Measurements from ENCODE around the gene CIAO1.
"Not testable (repeated sequence)": the region's sequence is repeated elsewhere in the genome, so short reads cannot be mapped to it uniquely, and the experiment has no call there.

The CIAO1 gene

DNA sequence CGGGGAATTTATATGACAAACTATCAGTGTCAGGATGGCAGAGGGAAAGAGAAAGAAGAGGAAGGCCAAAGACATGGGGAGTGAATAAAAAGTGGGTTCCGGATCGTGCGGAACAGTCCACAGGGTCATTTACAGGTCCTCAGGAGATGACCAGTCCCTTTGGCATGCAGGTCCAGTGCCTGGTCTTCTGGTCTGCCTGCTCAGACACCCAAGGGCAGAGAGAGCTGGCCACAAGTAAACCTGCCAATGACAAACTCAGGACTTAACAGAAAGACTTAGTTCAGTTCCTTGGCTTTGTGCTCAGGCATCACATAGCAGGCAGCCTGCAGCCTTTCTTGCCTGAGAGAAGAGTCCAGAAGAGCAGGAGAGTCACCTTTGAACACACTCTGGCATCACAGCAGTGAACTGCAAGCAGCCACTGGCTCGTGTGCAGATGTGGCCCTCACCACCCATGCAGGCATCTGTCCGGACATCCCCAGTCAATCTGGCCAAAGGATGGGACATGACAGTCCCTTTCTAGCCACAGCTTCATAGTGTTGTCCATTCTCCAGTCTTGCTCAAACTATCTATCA lies 14.2 kb upstream of the CIAO1 start:
- DNase-seq, result no peak

DNA sequence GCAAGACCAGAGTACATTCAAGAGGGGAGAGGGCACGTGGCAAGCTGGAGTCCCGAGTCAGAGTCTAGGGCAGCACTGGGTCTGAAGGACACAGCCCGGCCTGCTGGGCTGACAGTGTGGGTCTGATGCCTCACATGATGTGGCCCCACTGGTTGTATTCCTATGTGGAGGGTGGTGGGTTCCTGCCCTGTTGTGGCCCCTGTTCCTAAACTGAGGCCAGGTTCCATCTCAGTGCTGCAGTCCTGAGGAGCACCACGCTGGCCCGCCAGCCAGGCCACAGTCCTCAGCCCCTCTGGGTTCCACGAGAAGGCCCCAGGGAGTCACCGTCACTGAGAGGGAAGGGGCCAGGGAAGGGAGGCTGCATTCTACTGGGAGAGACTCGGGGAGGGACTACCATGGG lies 13.5 kb upstream of the CIAO1 start:
- DNase-seq, result no peak

DNA sequence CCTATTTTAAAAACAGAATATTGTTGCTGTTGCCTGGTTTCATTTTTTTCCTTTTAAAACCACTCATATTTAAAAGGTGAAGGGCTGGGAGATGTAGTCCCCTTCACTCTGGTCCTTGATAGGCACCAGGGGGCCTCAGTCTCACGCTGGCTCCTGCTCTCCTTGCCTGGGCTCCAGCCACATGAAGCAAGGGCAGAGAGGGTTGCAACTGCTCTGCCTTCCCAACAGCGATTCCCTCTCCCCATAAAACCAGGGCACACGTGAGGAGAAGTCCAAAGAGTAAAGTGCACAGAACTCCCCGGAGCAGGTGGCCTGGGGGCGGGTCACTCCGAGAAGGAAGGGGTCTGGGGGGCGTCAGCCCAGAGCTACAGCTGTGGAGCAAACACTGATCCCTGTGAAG lies 13.0 kb upstream of the CIAO1 start:
- no peak for DNase-seq

DNA sequence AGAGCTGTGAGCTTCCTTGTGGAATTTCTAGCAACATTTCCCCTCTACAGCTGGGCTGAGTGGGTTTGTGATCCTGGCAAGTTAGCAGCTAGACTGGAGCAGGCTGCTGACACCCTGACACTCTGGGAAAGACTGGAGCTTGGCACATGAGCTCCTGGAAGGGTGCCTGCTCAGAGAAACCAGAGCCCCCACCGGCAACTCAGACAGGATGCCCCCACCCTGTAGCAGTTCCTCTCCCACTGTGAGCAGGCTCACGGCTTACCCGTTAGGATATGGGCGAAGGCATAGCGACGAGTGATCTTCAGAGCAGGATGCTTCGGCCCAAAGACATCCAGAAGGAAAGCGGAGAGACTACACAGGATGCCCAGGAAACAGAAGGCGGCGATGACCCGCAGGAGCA lies 11.5 kb upstream of the CIAO1 start:
- DNase-seq, result no peak

DNA sequence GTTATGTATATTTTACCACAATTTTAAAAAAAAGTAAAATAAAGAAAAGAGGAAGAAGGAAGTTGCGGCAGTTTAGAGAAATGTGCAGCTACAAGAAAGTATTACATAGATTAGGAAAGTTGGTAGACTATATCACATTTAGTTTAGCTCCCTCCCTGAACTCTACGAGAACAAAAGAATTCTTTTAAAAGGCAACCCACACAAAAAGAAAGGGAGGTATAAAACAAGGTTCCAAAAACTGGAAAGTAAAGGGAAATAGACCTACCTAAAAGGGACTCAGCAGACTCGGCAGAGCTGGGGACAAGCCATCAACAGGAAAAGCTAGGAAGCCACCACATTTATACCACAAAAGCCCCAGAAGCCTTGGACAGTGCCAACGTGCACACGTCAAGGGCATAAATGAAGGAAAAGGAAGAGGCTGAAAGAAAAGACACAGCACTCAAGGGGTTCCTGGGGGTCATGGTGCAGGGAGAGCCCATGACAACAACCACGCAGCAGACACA lies 9.4 kb upstream of the CIAO1 start:
- DNase-seq, result no peak

DNA sequence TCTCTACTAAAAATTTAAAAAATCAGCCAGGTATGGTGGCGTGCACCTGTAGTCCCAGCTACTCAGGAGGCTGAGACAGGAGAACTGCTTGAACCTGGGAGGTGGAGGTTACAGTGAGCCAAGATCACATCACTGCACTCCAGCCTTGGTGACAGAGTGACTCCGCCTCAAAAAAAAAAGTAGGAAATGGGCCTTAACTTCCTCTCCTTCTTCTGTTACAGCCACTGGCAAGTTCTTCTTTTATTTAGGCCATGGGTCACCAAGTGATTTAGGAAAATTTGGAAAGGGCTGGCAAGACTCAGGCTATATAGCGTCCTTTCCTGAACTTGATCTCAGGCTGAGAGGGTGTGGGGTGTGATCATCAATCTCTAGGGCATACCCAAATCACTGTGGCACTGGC lies 8.3 kb upstream of the CIAO1 start:
- not testable (repeated sequence) for DNase-seq

DNA sequence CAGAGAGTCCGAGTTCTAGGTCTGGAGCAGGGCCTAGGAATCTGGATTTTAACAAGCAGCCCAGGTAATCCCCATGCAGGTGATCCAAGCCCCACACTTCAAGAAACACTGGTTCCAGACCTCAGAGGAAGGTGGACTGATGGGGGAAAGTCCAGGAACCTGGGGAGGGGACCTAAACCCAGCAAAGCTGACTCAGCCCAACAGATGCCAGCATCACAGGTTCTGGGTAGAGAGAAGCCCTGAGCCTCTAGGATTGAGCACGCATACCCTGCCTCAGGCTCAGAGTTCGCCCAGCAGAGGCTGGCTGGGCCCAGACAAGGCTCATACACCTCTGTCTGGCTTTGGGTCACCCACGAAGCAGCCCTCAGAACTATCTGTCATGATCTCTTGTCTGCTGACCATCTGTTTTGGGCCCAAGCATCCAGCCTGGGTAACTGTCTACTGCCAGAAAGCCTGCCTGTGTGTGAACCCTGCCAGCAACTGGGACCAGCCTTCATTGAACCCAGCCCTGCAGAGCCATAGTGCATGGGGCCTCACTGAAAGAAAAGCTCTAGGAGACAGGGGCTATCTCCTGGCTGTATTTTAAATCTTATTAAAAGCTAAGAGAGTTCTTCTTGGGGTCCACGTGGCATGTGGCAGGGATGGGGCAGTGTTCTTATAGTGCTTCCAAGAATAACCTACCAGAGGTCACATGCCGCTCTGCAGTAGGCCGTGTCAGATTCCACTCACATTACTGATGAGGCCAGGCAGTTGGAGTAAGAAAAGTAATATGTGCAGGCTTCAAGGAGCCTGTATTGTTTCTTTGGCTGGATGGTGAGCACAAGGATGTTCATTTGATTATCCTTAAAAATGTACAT lies 7.6 kb upstream of the CIAO1 start:
- DNase-seq, result no peak

DNA sequence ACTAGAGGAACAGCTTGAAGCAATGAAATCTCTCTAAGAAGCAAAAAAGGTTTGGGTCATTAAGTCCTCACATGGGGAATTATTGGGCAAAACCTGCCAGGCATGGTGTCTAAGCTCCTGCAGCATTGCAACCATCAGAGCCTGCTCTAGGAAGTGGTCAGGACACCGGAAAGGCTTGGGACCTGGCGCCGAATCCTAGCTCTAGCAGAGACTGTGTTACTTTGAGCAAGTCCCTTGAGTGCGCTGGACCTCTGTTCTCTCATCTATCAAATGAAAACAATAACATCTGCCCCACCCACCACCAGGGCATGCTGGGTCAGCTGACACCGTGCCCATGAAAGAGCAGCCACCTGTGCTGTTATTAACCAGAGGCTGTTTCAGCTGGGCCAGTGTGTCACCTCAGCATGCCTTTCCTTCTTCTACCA lies 6.5 kb upstream of the CIAO1 start:
- no peak for DNase-seq

DNA sequence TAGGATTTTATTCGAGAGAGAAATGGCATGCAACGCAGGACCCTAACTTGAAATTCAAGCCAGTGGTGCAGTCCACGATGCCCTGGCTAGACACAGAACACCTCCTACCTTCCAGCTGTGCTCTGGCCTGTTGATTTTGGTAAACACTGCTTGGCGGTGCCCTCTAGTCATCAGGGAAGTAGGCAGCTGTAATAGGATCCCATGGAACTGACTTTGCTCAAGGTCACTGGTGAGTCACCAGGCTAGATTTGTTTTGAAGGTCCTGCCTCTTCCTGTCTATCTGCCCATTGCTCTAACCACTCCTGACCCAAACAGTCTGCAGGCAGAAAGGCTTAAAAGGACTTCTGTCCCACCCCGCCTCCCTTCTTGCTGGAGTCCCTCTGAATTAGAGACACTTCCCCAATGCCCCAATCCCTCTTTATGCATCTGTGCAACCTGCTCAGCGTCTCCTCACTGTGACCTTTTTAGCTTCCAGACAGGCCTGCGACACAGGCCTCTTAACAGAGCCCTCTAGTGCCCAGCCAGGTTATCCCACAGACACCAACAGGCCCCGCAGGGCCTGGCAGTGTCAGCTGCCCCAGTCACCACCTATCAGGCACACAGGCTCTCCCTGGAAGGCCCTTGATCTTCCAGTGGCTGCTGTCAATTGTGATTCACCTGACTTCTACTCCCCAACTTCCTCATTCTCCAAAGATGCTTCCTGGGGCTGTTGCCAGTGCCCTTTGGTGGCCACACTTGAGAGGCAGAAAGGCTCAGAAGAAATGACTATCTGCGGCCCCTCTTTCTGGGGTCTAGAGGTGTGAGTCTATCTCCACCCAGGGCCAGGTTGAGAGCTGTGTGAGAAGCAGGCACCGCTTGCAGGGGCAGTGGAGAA lies 5.4 kb upstream of the CIAO1 start:
- peak in 1 of 2 donors; percentile 7 for DNase-seq

DNA sequence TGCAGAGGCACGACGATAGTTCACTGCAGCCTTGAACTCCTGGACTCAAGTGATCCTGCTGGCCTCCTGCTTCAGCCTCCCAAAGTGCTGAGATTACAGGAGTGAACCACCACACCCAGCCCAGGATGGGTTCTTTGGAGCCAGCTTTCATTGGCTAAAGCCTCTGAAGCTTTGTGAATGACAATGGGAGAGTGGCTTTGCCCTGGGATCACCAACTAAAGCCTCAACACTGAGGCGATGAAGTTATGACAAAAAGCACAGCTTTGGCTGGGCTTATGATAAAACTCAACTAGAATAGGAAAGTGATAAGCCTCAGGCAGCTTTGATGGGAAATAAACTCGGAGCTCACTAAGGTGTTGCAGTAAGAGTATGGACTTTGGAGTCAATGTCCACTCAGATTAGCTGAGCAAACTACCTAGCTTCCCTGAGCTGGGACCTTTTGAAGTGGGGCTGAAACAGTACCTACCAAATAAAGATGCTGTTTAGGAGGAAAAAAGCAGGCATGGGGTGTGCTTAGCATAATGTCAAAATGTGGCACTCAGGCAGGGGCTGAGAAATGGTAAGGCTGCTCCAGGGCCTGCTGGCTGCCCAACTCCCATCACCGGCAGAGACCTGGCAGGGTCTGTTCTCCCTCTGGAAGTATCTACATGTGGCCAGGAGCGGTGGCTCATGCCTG lies 4.6 kb upstream of the CIAO1 start:
- DNase-seq, result no peak

DNA sequence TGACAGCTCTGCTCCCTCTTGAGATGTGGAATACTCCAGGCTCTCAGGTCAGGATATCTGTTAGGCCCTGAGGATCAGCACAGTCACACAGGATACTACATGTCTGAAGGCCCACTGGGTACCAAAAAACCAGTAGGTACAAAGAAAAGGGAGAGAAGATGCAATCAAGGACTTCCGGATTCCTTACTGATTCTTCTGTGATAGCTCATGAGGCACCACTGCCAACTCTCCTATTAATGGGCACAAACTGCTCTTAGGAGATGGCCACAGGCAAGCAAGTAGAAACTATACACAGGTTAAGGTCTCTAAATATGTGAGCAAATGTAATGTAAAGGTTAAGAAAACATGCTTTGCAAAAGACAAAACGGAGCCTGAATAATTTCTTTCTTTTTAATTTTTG lies 3.7 kb upstream of the CIAO1 start:
- no peak for DNase-seq

DNA sequence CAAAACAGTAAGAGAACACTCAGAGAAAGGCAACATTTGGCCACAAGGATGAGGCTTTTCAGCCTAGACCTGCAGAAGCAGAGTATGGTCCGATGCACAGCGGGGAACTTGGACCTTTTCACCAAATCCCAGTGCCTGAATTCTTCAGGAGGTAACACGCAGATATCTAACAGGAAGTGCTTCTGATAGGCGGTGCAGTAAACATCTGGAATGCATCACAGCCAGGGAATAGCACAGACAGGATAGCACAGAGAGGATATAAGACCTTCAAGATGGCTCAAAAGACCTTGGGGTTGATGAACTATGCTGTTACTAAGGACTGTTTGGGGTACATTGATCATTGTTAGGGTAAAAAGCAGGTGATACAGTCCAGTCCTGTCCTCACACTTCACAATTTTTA lies 1.9 kb upstream of the CIAO1 start:
- DNase-seq, result no peak

DNA sequence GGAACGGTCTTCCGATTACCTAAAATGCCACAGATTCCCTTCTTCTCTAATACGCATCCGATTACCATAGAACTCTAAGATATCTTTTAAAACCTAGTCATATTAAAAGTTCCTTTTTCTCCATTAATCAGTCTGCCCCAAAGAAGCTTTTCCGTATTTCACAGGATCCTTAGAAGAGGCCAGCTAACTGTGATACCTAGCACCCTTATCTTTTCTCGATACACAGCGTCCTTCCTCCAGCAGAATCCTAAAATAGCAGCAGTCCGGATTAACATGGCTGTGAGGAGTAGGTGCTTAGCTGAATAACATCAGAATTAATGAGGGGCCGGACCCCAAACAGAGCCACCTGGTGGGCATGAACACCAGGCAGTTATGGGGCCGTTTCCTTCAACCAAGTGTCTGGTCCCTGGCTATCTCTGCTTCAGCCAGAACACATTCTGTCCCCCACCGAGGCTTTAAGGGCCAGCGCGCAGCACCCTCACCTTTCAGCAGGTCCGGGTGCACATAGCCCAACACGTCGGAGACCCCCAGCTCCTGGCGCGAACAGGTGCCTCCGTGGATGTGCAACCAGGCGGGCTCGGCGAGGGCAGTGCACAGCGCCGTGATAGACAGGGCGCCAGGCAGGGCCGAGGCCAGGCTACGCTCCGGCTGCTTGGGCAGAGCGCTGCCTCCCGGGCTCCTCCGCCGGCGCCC lies 1.2 kb upstream of the CIAO1 start:
- peak in 1 of 2 donors; percentile 8 for DNase-seq

DNA sequence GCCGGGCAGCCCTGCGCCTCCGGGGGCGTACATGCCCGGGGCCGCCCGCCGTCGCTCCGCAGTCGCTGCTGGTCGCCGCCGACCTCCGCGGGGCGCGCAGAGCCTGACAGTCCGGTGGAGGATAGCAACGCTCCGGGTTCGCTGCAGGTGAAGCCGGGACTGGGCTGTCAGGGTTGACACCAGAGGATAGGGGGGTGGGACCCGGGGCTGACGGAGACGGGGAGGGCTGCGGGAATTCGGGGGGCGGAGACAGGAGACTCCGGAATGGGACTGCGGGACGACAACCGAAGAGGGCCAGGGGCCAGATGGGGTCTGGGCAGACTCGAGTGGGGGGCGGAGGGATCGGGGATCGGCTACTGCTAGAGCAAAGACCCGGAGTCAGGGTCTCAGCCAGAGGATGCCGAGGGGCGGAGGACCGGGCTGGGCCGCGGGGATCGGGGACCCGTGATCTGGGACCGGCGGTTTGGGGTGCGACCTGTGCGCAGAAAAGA lies 631 bp upstream of the CIAO1 start:
- DNase-seq, result peak in 1 of 2 donors; percentile 22

DNA sequence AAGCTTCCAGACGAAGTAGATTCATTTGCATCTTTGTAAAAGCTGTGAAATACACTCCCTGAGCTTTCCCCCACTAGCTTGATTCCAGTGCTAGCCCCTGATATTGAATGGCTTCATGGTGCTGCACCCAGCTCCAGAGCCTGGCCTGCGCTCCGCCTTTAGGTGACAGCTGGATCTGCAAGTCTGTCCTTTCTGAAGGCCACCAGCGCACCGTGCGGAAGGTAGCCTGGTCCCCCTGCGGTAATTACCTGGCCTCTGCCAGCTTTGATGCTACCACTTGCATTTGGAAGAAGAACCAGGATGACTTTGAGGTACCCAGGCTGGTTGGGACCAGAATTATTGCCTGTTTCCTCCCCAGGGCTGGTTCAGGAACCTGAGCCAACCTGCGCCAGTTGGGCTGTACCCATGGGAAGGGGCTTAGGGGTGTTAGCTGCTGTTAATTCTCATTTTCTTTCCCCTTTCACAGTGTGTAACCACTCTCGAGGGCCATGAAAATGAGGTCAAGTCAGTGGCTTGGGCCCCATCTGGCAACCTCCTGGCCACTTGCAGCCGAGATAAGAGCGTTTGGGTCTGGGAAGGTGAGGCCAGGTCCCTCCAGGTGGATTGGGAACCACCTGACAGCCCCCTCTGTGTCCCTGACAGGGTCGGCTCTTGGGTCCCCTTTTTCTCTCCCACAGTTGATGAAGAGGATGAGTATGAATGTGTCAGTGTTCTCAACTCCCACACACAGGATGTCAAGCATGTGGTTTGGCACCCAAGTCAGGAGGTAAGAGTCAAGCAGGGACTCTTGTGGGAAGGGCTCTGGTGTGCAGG lies 1.3 kb downstream of the CIAO1 start:
- DNase-seq, result peak; percentile 33 to 50

DNA sequence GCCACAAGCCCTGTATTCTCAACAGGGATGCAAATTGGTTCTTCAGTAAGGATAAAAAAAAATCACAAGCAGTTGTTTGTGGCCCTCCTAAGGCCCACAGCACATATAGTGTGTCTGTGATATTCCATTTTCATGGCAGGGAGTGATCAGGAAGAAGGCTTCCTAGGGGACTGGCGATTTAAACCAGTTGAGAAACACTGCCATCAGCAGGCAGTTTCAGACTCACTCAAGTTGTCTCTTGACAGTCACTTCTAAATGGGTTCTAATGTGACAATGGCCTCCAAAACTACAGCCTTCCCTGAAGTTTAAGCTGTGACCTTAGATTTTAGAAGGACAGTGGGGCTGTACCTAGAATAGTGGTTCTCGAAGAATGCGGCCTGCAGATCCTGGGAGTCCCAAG lies 6.0 kb downstream of the CIAO1 start:
- no peak for DNase-seq

DNA sequence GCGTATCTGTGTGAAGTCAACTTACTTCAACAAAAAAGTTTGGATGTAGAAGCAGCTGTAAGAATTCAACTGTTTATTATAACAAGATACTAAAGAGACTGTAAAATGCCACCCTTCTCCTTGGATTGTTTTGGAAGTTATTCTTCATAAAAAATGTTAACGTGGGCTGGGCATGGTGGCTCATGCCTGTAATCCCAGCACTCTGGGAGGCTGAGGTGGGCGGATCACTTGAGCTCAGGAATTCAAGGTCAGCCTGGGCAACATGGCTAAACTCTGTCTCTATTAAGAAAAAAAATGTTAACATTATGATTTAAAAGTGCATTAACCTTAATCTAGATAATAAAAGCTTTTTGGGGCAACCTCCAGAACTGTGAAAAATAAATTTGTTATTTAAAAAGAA lies 7.7 kb downstream of the CIAO1 start:
- DNase-seq, result no peak

DNA sequence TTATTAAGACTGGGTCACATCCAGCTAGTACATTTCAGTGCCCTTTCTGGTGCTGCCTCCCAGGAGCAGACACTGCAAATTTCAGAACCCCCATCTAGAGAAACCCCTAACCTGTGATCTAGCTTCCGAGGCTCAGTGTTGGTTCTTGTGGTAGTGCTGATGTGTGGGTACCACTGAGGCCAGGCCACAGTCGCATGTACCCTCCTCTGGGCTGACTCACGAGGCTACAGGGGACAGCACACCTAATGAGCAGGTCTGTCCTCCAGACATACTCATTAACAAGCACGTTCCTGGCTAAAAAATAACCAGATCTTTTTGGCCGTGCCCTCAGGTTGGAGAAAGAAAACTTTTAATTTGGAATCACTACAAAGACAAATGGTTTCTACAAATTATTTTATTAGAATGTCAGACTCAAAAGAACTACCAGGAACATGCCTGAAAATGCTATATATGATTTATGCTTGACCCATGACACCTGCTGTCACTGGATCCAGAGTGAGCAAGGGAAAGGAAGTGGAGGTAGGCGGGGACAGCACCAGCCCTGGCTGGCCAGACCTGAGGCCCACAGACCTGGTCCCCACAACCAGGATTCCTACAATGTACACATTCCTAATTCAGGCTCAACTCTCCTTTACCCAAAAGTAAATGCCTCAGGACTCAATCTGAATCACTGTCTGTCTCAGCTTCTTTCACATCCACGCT lies 8.5 kb downstream of the CIAO1 start:
- no peak for DNase-seq

DNA sequence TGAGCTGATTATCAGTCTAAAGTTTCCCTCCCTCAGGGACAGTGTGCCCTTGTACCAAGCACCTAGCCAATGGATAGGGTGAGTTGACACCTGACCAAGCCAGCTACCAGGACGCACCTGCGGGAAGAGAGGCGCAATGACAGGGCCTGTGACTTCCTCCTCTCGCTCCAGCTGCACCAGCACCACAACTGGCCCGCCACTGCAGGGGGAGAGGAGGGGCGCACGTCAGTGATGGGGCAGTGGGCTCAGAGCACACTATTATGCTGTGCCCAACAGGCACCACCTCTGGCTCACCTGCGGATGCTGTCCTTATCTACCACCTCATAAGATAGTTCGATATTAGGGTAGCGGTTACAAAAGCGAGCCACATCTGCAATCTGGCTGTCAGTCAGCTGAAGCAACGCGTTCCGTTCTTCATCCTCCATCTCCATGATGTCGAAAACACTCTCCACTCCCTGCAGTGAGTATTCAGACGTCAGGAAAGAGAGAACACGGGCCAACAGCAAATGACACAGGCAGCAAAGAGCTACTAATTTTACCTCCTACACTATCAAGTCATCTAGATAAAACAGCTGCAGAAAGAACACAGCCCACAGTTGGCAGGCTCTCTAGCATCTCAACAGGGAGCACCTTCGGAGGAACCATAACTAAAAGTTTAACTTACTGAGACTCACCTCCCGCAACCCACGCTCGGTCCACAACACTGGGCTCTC lies 10.9 kb downstream of the CIAO1 start:
- DNase-seq, result no peak

Data from stimulated activated CD4-positive, alpha-beta T cell treated with anti-CD3 and anti-CD28 coated beads, Interleukin-2, amount 100 ng/mL, for 48 hours (primary cell).